ENCODE data around the gene GALNT17.

GALNT17 gene

GRCh38 chr7:71604818-71605414, 473.0 kb downstream of the GALNT17 start (continued):
- TF ChIP-seq TSHZ1 (tag by site-specific recombination; IDR thresholded peaks at IDR 0.05; ENCODE audit: borderline replicate concordance), result no peak
- no peak for TF ChIP-seq ZNF366 (tag by site-specific recombination; conservative IDR thresholded peaks at IDR 0.05)
- no peak for TF ChIP-seq FEZF1 (tag by site-specific recombination; IDR thresholded peaks at IDR 0.05)
- no peak for TF ChIP-seq ZNF580 (tag by site-specific recombination; IDR thresholded peaks at IDR 0.05)

- POLR2A ChIA-PET, result no interaction called here
- Histone ChIP-seq H3K4me3 (ENCODE audit: low read depth, low read length) (no peak overlapping the region), H3K27ac (ENCODE audit: extremely low read depth, low read depth, low read length) (no peak overlapping the region), H3K4me1 (ENCODE audit: control insufficient read depth, insufficient read depth, low read length) (no peaks in the 10 kb centered on the region), H3K36me3 (ENCODE audit: control insufficient read depth in 2 of 2, insufficient read depth in 1 of 2, low read length in 2 of 2) (no peaks in the 10 kb centered on the region), H3K9me3 (ENCODE audit: control insufficient read depth, insufficient read depth, low read depth, low read length) (no peaks in the 10 kb centered on the region)
- CTCF ChIA-PET, result no interaction called here
- TF ChIP-seq ZEB2 (tag by site-specific recombination; IDR thresholded peaks at IDR 0.05) (no peak), ZSCAN30 (tag by site-specific recombination; IDR thresholded peaks at IDR 0.05) (no peak), BCL11A (tag by site-specific recombination; IDR thresholded peaks at IDR 0.05; ENCODE audit: low read depth) (no peak), RBAK (tag by site-specific recombination; IDR thresholded peaks at IDR 0.05) (no peak), ZNF48 (tag by site-specific recombination; IDR thresholded peaks at IDR 0.05) (no peak), ZNF704 (tag by site-specific recombination; IDR thresholded peaks at IDR 0.05) (no peak), ZNF521 (tag by site-specific recombination; IDR thresholded peaks at IDR 0.05) (no peak), HOXD13 (CRISPR knock-in tag; IDR thresholded peaks at IDR 0.05; ENCODE audit: borderline replicate concordance) (no peak), ZBTB7A (tag by site-specific recombination; IDR thresholded peaks at IDR 0.05; ENCODE audit: low read depth) (no peak), MEIS1 (CRISPR knock-in tag; IDR thresholded peaks at IDR 0.05; ENCODE audit: borderline replicate concordance) (no peak), ZNF513 (tag by site-specific recombination; IDR thresholded peaks at IDR 0.05) (no peak), ZNF26 (tag by site-specific recombination; IDR thresholded peaks at IDR 0.05) (no peak), TSHZ1 (tag by site-specific recombination; IDR thresholded peaks at IDR 0.05; ENCODE audit: borderline replicate concordance) (no peak), KLF9 (tag by site-specific recombination; IDR thresholded peaks at IDR 0.05; ENCODE audit: low read depth) (no peak), ZBTB10 (tag by site-specific recombination; IDR thresholded peaks at IDR 0.05) (no peak)
Observed at GRCh38 chr7:71611986-71612385, 480.0 kb downstream of the GALNT17 start.

All from HEK293 (cell line).